GM12878 (cell line): Measurements from ENCODE around the gene CRTC1. TPM values are rescaled to one million over a fixed set of nuclear protein-coding genes. Genes with fewer than 3 reads are reported as not detected.

Experiments
- ATAC-seq: fragments of 200-7000 bp; cut with Tn5 transposase; 3 replicates; pipeline ENCODE4 v1.9.1; 2020; ENCODE audit warnings: mild to moderate bottlenecking, moderate library complexity
- BruUV-seq: library from RNA; stranded (reverse); fragments of 400-500 nt; replicated peaks from 2 replicates; lab custom pipeline; 2021; lab: Mats Ljungman, UMichigan
- CTCF ChIA-PET: fragments of 300-600 bp; sonication (Branson Sonifier 250); formaldehyde crosslinking; extraction: SDS; loops from one replicate; lab custom pipeline; 2021; ENCODE audit warnings: inconsistent platforms; lab: Yijun Ruan, JAX
- POLR2A ChIA-PET: fragments of 350-600 bp; formaldehyde crosslinking; extraction: SDS; loops from one replicate; lab custom pipeline; 2021; ENCODE audit warnings: inconsistent platforms; lab: Charles Lee
- RAD21 ChIA-PET: fragments of 300-600 bp; sonication (Branson Sonifier 250); formaldehyde crosslinking; loops from one replicate; lab custom pipeline; 2023; ENCODE audit warnings: antibody characterized with exemption; ENCODE audit not compliant: unreplicated experiment; lab: Charles Lee
- SMC1A ChIA-PET: fragments of 300-600 bp; sonication (Branson Sonifier 250); formaldehyde crosslinking; loops from one replicate; lab custom pipeline; 2023; ENCODE audit not compliant: unreplicated experiment, uncharacterized antibody; lab: Charles Lee
- DNase-seq: peaks from one replicate; pipeline ENCODE4 v3.0.0-alpha.2; 2011; ENCODE audit warnings: low read depth, low spot score
- FAIRE-seq: peaks from 3 replicates; lab custom pipeline; 2011; peaks lifted over from hg19 to GRCh38; lab: Jason Lieb, UNC
- H2AFZ ChIP-seq: 2 replicates; pipeline ENCODE4 v1.6.0; 2011; ENCODE audit warnings: low read depth, low read length, control low read depth; ENCODE audit not compliant: control insufficient read depth
- H3K27ac ChIP-seq: 2 replicates; pipeline ENCODE4 v1.5.1; 2011; ENCODE audit warnings: control low read depth; ENCODE audit not compliant: control insufficient read depth, insufficient read depth
- H3K27me3 ChIP-seq, 2 experiments: replicated peaks in 1 of 2; 2 replicates each; pipeline versions ENCODE4 v1.6.0 to v1.6.1; 2011; ENCODE audit warnings: low read length in 1 of 2; ENCODE audit not compliant: control insufficient read depth in 2 of 2, insufficient read depth in 2 of 2
- H3K36me3 ChIP-seq, 2 experiments: 2 replicates each; pipeline ENCODE4 v1.5.1; 2011; ENCODE audit warnings: low read length in 1 of 2; ENCODE audit not compliant: control insufficient read depth in 2 of 2, insufficient read depth in 2 of 2
- H3K4me1 ChIP-seq: 2 replicates; pipeline ENCODE4 v1.6.1; 2011; ENCODE audit warnings: mild to moderate bottlenecking, low read length, moderate library complexity, mixed read lengths; ENCODE audit not compliant: control insufficient read depth, insufficient read depth
- H3K4me2 ChIP-seq: 2 replicates; pipeline ENCODE4 v1.6.0; 2011; ENCODE audit warnings: control low read depth; ENCODE audit not compliant: control insufficient read depth, insufficient read depth
- H3K4me3 ChIP-seq: fragments of 200-600 bp; sonication (generic); 2 replicates; pipeline ENCODE4 v1.5.1; 2016
- H3K79me2 ChIP-seq: 2 replicates; pipeline ENCODE4 v1.6.0; 2011; ENCODE audit warnings: low read length; ENCODE audit not compliant: control insufficient read depth, insufficient read depth
- H3K9ac ChIP-seq: 2 replicates; pipeline ENCODE4 v1.8.0; 2011; ENCODE audit warnings: low read length, control low read depth, mixed read lengths; ENCODE audit not compliant: control insufficient read depth, insufficient read depth
- H3K9me3 ChIP-seq: replicated peaks from 3 replicates; pipeline ENCODE4 v1.5.1; 2011; ENCODE audit warnings: mild to moderate bottlenecking, low read length; ENCODE audit not compliant: control insufficient read depth, insufficient read depth
- H4K20me1 ChIP-seq: 2 replicates; pipeline ENCODE4 v1.6.0; 2011; ENCODE audit not compliant: control insufficient read depth, insufficient read depth
- CBFB ChIP-seq: IDR thresholded peaks from 2 replicates; pipeline ENCODE4 v1.6.1; 2016; ENCODE audit warnings: antibody characterized with exemption, low read depth
- ESRRA ChIP-seq: IDR thresholded peaks from 2 replicates; pipeline ENCODE4 v1.6.1; 2012; ENCODE audit warnings: mild to moderate bottlenecking, low read length, improper control_type of control experiment
- IRF4 ChIP-seq: IDR thresholded peaks from 2 replicates; pipeline ENCODE4 v1.6.1; 2011; ENCODE audit warnings: low read depth, low read length
- MAX ChIP-seq: IDR thresholded peaks from 2 replicates; pipeline ENCODE4 v1.6.1; 2012; ENCODE audit warnings: low read depth, low read length, improper control_type of control experiment
- MTA2 ChIP-seq: fragments of 450-650 bp; IDR thresholded peaks from 2 replicates; pipeline ENCODE4 v1.6.1; 2016; ENCODE audit warnings: low read depth, mild to moderate bottlenecking, moderate library complexity
- MTA3 ChIP-seq: IDR thresholded peaks from 2 replicates; pipeline ENCODE4 v1.6.1; 2012; ENCODE audit warnings: low read length, inconsistent platforms, borderline replicate concordance
- MYC ChIP-seq: IDR thresholded peaks from 2 replicates; pipeline ENCODE4 v1.6.1; 2011; ENCODE audit warnings: mild to moderate bottlenecking, low read length, moderate library complexity, inconsistent platforms; ENCODE audit not compliant: insufficient read depth, insufficient replicate concordance, insufficient read length, severe bottlenecking
- NRF1 ChIP-seq: conservative IDR thresholded peaks from 2 replicates; pipeline ENCODE4 v1.6.1; 2011; ENCODE audit warnings: mild to moderate bottlenecking, low read depth, low read length, improper control_type of control experiment
- PAX5 ChIP-seq: IDR thresholded peaks from 2 replicates; pipeline ENCODE4 v1.6.1; 2011; ENCODE audit warnings: low read depth, low read length, borderline replicate concordance
- PRDM15 ChIP-seq: fragments of 450-650 bp; formaldehyde crosslinking; IDR thresholded peaks from 2 replicates; pipeline ENCODE4 v1.4.0; 2020; ENCODE audit warnings: mild to moderate bottlenecking, moderate library complexity
- RAD21 ChIP-seq: IDR thresholded peaks from 2 replicates; pipeline ENCODE4 v1.6.1; 2011; ENCODE audit warnings: mild to moderate bottlenecking, low read depth, low read length, moderate library complexity; ENCODE audit not compliant: insufficient read depth
- SMC3 ChIP-seq: IDR thresholded peaks from 2 replicates; pipeline ENCODE4 v1.6.1; 2011; ENCODE audit warnings: low read length, improper control_type of control experiment, borderline replicate concordance
- USF2 ChIP-seq: IDR thresholded peaks from 2 replicates; pipeline ENCODE4 v1.6.1; 2011; ENCODE audit warnings: low read depth, low read length, improper control_type of control experiment, borderline replicate concordance
- YBX1 ChIP-seq: fragments of 450-650 bp; IDR thresholded peaks from 2 replicates; pipeline ENCODE4 v1.6.1; 2016; ENCODE audit warnings: antibody characterized with exemption
- ZBTB33 ChIP-seq: fragments of 450-650 bp; IDR thresholded peaks from 2 replicates; pipeline ENCODE4 v1.6.1; 2017; ENCODE audit warnings: mild to moderate bottlenecking
- ZNF622 ChIP-seq: fragments of 450-650 bp; IDR thresholded peaks from 2 replicates; pipeline ENCODE4 v1.6.1; 2017; ENCODE audit warnings: mild to moderate bottlenecking, inconsistent platforms
- WGBS: methylation state at CpG from one replicate; pipeline ENCODE4 v1.1.6; 2016; ENCODE audit warnings: low lambda C conversion rate; ENCODE audit not compliant: insufficient replicate concordance, insufficient coverage; ENCODE audit errors: missing lambda C conversion rate; 5-methylcytosine and 5-hydroxymethylcytosine counted together
- in situ Hi-C: fragments of 300-500 bp; cut with MboI; formaldehyde crosslinking; loops from 9 replicates; pipeline ENCODE4 v1.14.3; 2018; ENCODE audit warnings: mixed read lengths
- intact Hi-C: fragments of 100-400 bp; cut with micrococcal nuclease; formaldehyde crosslinking; loops from one replicate; pipeline ENCODE4 v1.14.2; 2022; ENCODE audit not compliant: unreplicated experiment
- polyA plus RNA-seq, 11 experiments: library from polyadenylated mRNA; depleted of rRNA in 4 of 11; unstranded in 6 of 11; stranded (reverse) in 5 of 11; fragments of >200 nt; fragmentation: Nextera tagmentation in 4 of 11; fragmentation: Illumina TruSeq in 1 of 11; extraction: Ambion mirVana in 4 of 11; extraction: Trizol in 1 of 11; gene quantifications; 1 replicate in 1 of 11; 2 replicates in 10 of 11; pipeline versions ENCODE4 v1.2.1 to v1.2.3, GENCODE V29; 2011 to 2016; ENCODE audit warnings: inconsistent platforms in 2 of 11, missing spikeins in 2 of 11, low read depth in 1 of 11
- total RNA-seq, 4 experiments: library from RNA; depleted of rRNA in 3 of 4; stranded (reverse); fragments of >200 nt in 3 of 4; fragmentation: Illumina TruSeq in 1 of 4; extraction: Trizol in 1 of 4; gene quantifications; 2 replicates each; pipeline versions ENCODE4 v1.2.1 to v1.2.3, GENCODE V29; 2013 to 2021

CRTC1 gene
- total and polyA plus RNA-seq, 10 of the 15 experiments (the other 5 are each of a cell fraction or from before 2014, with no cell fraction given), result 0.02 to 4.6 (median 1.1) TPM; not detected in 1

GRCh38 chr19:18771328-18772242, 88.1 kb downstream of the CRTC1 start:
- no TSS peak for BruUV-seq
- FAIRE-seq (no peak), ATAC-seq (peak; percentile 82), DNase-seq (no peak)
- Histone ChIP-seq H3K4me1 (no peaks in the 10 kb centered on the region), H3K4me2 (no peak overlapping the region), H3K4me3 (no peak overlapping the region), H3K36me3 (no peaks in the 10 kb centered on the region), H3K79me2 (no peaks in the 10 kb centered on the region), H3K9me3 (no peaks in the 10 kb centered on the region), H3K27me3 (no peaks in the 10 kb centered on the region), H2AFZ (no peak overlapping the region), H3K9ac (no peak overlapping the region), H4K20me1 (no peaks in the 10 kb centered on the region), H3K27ac (no peak overlapping the region)
- CTCF ChIA-PET, result interaction anchor here (0.7 to 3.8 kb wide), 4 partner anchors 76 to 216 kb away, joined by 3 to 29 read pairs (median 4); no protein-coding TSS in a partner anchor
- POLR2A ChIA-PET, result no interaction called here
- intact Hi-C loops, result loop anchor here (5.0 kb wide), 1 partner anchor 76 kb away; no protein-coding TSS in a partner anchor
- RAD21 ChIA-PET, result interaction anchor here (0.5 to 1.8 kb wide), 3 partner anchors 75 to 152 kb away, joined by 3 to 12 read pairs (median 3); no protein-coding TSS in a partner anchor
- 66% methylated on average over 36 of the region's 36 CpGs for WGBS
- SMC1A ChIA-PET, result interaction anchor here (1.3 kb wide), 1 partner anchor 75 kb away, joined by 6 read pairs; no protein-coding TSS in a partner anchor
- in situ Hi-C loops, result no loop called here
- TF ChIP-seq SMC3 (peak; percentile 37; the same call in 1 of the 2 replicates), CBFB (no peak), NRF1 (no peak), MAX (no peak), RAD21 (peak; percentile 43), ZBTB33 (no peak), ESRRA (no peak), MTA2 (no peak), MYC (no peak), PAX5 (no peak), MTA3 (no peak), USF2 (no peak), ZNF622 (no peak), IRF4 (no peak), YBX1 (no peak), PRDM15 (CRISPR knock-in tag) (no peak)
